ENCODE results near the gene PJA2. TPM values are rescaled to one million over a fixed set of nuclear protein-coding genes. Genes with fewer than 3 reads are reported as not detected.

Gene PJA2
- total and polyA plus RNA-seq, 2 experiments from 2014 or later, result 65.4 to 147 TPM

DNA sequence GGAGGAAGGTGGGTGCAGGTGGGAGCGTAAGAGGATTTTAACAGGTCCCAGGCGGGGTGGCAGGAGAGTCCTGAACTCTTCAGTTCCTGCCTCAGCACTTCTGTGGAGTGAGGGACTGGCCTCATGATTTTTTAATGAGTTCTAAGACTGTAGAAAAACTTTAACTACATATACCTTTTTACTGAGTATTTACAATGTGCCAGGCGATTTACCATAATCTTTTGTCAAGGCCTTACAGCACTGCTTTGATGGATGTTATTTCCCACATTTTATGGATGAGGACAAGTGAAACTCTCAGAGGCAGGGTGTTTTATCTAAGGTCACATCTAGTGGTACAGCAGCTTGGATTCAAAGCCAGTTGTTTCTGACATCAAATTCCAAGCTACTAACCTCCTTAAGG is 99.5 kb downstream of the PJA2 start:
- H3K27me3 ChIP-seq, result no peaks in the 10 kb centered on the region
- TF ChIP-seq EZH2phosphoT487 (IDR thresholded peaks at IDR 0.05; ENCODE audit: low read depth, severe bottlenecking, unreplicated experiment), result no peak
- no peak for TF ChIP-seq CTCF (IDR thresholded peaks at IDR 0.05; ENCODE audit: poor library complexity)
- no peak for TF ChIP-seq EZH2 (IDR thresholded peaks at IDR 0.05; ENCODE audit: borderline replicate concordance)
- DNase-seq (ENCODE audit: low spot score), result no peak

GRCh38 chr5:109309326-109310063 is 100.3 kb downstream of the PJA2 start:
- H3K4me3 ChIP-seq, result no peak overlapping the region

More for the DNA sequence above, 99.5 kb downstream of the PJA2 start:
- no peaks in the 10 kb centered on the region for H3K36me3 ChIP-seq (replicated peaks; ENCODE audit: insufficient read depth, low read depth)
- no peak overlapping the region for H3K4me3 ChIP-seq
- H3K4me2 ChIP-seq, result no peak overlapping the region
- no peak overlapping the region for H3K27ac ChIP-seq
- H2AFZ ChIP-seq, result no peak overlapping the region
- H3K79me2 ChIP-seq, result no peaks in the 10 kb centered on the region
- H3K9me3 ChIP-seq (ENCODE audit: low read depth), result peaks cover 3% of the 10 kb centered on the region
- H3K4me1 ChIP-seq (ENCODE audit: insufficient read depth), result peaks cover 9% of the 10 kb centered on the region
- 38% methylated on average over 3 of the region's 3 CpGs for WGBS (ENCODE audit: low lambda C conversion rate, missing lambda C conversion rate)
- no peaks in the 10 kb centered on the region for H3K9me2 ChIP-seq (replicated peaks; ENCODE audit: insufficient read depth)
- no peaks in the 10 kb centered on the region for H4K20me1 ChIP-seq (ENCODE audit: insufficient read depth, poor library complexity, severe bottlenecking)

GRCh38 chr5:109307951-109308350 is 101.8 kb downstream of the PJA2 start:
- H4K20me1 ChIP-seq (ENCODE audit: insufficient read depth, poor library complexity, severe bottlenecking), result no peaks in the 10 kb centered on the region
- WGBS (ENCODE audit: low lambda C conversion rate, missing lambda C conversion rate), result 95% methylated on average over 3 of the region's 3 CpGs
- H3K9me2 ChIP-seq (replicated peaks; ENCODE audit: insufficient read depth), result no peaks in the 10 kb centered on the region
- no peaks in the 10 kb centered on the region for H3K27me3 ChIP-seq
- no peak overlapping the region for H3K27ac ChIP-seq
- no peaks in the 10 kb centered on the region for H3K36me3 ChIP-seq (replicated peaks; ENCODE audit: insufficient read depth, low read depth)
- no peak overlapping the region for H3K4me3 ChIP-seq
- no peak for DNase-seq (ENCODE audit: low spot score)
- H3K4me1 ChIP-seq (ENCODE audit: insufficient read depth), result peaks cover 9% of the 10 kb centered on the region
- H2AFZ ChIP-seq, result no peak overlapping the region
- H3K4me2 ChIP-seq, result no peak overlapping the region
- no peaks in the 10 kb centered on the region for H3K79me2 ChIP-seq
- TF ChIP-seq CTCF (IDR thresholded peaks at IDR 0.05; ENCODE audit: poor library complexity), result no peak
- no peak for TF ChIP-seq EZH2 (IDR thresholded peaks at IDR 0.05; ENCODE audit: borderline replicate concordance)
- no peak for TF ChIP-seq EZH2phosphoT487 (IDR thresholded peaks at IDR 0.05; ENCODE audit: low read depth, severe bottlenecking, unreplicated experiment)
- H3K9me3 ChIP-seq (ENCODE audit: low read depth), result no peaks in the 10 kb centered on the region

More at GRCh38 chr5:109309326-109310063, 100.3 kb downstream of the PJA2 start:
- 88% methylated on average over 5 of the region's 5 CpGs for WGBS (ENCODE audit: low lambda C conversion rate, missing lambda C conversion rate)
- Histone ChIP-seq H3K36me3 (replicated peaks; ENCODE audit: insufficient read depth, low read depth) (no peaks in the 10 kb centered on the region), H3K4me1 (ENCODE audit: insufficient read depth) (peaks cover 9% of the 10 kb centered on the region), H4K20me1 (ENCODE audit: insufficient read depth, poor library complexity, severe bottlenecking) (no peaks in the 10 kb centered on the region), H3K9me2 (replicated peaks; ENCODE audit: insufficient read depth) (no peaks in the 10 kb centered on the region), H3K27me3 (no peaks in the 10 kb centered on the region), H3K4me2 (no peak overlapping the region), H3K27ac (no peak overlapping the region), H2AFZ (no peak overlapping the region), H3K9me3 (ENCODE audit: low read depth) (peaks cover 3% of the 10 kb centered on the region), H3K79me2 (no peaks in the 10 kb centered on the region)
- no peak for TF ChIP-seq EZH2 (IDR thresholded peaks at IDR 0.05; ENCODE audit: borderline replicate concordance)
- no peak for TF ChIP-seq EZH2phosphoT487 (IDR thresholded peaks at IDR 0.05; ENCODE audit: low read depth, severe bottlenecking, unreplicated experiment)
- no peak for DNase-seq (ENCODE audit: low spot score)

GRCh38 chr5:109307456-109307855 is 102.3 kb downstream of the PJA2 start:
- no peaks in the 10 kb centered on the region for H3K9me3 ChIP-seq (ENCODE audit: low read depth)
- 94% methylated on average over 4 of the region's 4 CpGs for WGBS (ENCODE audit: low lambda C conversion rate, missing lambda C conversion rate)

More at GRCh38 chr5:109307456-109307855, 102.3 kb downstream of the PJA2 start:
- Histone ChIP-seq H3K4me3 (no peak overlapping the region), H3K79me2 (no peaks in the 10 kb centered on the region), H3K27ac (no peak overlapping the region), H3K4me2 (no peak overlapping the region), H3K9me2 (replicated peaks; ENCODE audit: insufficient read depth) (no peaks in the 10 kb centered on the region), H3K36me3 (replicated peaks; ENCODE audit: insufficient read depth, low read depth) (no peaks in the 10 kb centered on the region), H3K4me1 (ENCODE audit: insufficient read depth) (peaks cover 9% of the 10 kb centered on the region), H3K27me3 (no peaks in the 10 kb centered on the region), H4K20me1 (ENCODE audit: insufficient read depth, poor library complexity, severe bottlenecking) (no peaks in the 10 kb centered on the region), H2AFZ (no peak overlapping the region)
- DNase-seq (ENCODE audit: low spot score), result no peak
- TF ChIP-seq EZH2 (IDR thresholded peaks at IDR 0.05; ENCODE audit: borderline replicate concordance) (no peak), EZH2phosphoT487 (IDR thresholded peaks at IDR 0.05; ENCODE audit: low read depth, severe bottlenecking, unreplicated experiment) (no peak), CTCF (IDR thresholded peaks at IDR 0.05; ENCODE audit: poor library complexity) (no peak)

Measured in hepatocyte (in vitro differentiated cells).